ENCODE results near the gene SELP.

SELP gene

DNA sequence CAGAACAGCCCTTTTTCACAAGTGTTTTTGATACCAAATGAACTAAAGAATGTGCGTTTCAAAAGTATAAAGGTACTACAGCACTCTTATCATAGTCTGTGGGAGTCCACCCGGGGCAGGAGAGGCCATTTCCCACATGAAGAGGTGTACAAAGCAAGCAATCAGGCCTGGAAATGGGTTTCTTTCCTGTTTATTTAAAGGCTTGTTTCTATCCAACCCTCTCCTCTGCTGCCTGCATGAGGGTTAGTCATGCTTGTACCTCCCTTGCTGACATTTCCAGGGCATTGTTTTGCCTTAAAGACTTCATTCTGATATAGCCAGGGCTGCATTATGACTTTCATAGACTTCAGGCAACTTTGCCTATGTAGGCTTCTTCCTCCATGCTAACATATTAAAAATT, 11.6 kb downstream of the SELP start:
- no peak for DNase-seq

DNA sequence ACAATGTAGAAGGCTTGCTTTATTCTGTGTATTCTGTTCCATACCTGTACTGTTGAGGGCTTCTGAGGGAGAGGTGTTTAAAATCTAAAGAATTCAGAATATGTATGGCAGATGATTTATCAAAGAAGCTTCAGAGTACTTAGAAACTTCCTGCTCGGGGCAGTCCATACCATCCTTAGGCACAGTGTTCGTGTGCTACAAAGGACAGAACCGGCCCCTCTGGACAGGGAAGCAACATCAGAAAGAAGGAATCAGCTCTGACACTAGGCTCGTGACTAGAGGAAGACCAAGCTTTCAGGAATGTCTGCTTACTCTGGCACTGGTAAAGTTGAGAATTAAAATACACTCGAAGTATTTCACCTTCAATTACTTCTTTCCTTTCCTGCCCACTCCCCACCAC, 14.1 kb downstream of the SELP start:
- no peak for DNase-seq

- no peak for DNase-seq
Measured at GRCh38 chr1:169610858-169611257, 19.1 kb downstream of the SELP start.

GRCh38 chr1:169610108-169610507, 19.8 kb downstream of the SELP start:
- DNase-seq, result no peak

DNA sequence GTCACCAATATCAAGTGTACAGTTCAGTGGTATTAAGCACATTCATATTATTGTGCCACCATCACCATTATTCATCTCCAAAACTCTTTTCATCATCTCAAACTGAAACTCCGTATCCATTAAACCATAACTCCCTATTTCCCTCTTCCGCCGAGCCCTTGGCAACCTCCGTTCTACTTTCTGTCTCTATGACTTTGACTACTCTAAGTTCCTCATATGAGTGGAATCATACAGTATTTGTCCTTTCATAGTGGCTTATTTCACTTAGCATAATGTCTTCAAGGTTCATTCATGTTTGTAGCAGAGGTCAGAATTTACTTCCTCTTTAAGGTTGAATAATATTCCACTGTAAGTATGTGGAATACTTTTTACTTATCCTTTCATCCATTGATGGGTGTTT, 21.7 kb downstream of the SELP start:
- DNase-seq, result no peak

DNA sequence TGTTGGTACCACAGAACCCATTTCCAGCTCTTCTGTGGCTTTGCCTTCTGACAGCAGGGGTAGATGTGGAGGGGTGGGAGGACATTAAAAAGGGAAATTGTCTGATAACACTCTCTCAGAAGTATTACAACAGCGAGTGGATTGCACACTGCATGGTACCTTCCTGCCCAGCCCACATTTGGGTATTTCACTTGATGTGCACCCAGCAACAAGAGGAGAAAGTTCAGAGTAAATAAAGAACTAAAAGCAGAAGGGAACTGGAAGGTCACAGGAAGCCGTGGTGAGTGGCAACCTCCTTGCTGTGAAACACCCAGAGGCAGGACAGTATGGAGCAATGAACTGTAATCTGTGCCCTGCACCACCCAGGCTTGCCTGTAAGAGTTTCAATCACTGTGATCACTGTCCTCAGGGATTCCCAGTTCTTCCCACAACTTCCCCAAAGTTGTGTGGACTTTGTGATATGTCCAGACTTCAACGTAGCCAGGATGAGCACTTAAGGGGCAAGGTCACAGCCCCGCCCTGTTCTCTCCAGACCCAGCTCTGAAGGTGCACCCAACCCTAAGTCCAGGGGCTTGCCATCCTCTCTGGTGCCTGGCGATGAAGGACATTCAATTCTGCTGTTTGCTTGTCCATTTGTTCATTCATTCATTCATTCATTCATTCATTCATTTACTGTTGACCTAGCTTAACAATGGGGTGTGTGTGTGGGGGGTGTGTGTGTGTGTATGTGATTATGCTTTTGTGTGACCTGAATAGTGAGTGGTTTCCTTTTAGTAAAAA, 25.0 kb downstream of the SELP start:
- DNase-seq, result no peak

DNA sequence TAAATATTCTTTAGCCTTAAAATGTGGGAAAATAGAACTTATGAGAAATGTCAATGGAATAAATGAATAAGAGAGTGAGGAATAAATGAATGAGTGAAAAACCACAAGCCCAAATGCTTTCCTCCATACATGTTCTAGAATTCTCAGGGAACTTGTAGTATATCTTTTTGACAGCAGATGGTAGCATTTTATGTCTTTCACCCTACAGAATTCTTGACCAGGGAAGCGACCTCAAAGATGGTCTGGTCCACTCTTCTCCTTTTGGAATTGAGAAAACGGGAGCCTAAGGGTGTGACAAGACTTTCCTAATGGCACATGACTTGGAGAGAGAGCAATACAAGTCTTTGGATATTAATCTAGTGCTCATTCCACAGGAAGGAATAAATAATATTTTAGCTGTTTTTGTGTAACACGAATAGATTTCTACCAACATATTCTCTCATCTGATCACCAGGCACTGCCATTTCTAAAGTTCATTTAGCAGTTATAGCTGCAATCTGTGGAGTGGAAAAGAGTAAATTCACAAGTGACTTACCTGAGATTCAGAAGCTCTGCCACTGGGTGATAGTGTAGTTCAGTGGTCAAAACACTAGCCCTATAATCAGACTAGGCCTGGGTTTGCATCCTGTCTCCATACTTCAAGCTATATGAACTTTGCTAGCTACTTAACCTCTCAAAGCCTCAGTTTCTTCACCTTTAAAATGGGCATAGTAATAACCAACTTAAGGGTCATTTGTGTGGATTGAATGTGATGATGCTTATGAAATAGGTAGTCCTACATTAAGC, 28.6 kb downstream of the SELP start:
- no peak for DNase-seq

- DNase-seq, result no peak
Measured at GRCh38 chr1:169595764-169596711, 33.9 kb downstream of the SELP start.

GRCh38 chr1:169594391-169594790, 35.5 kb downstream of the SELP start:
- DNase-seq, result no peak

DNA sequence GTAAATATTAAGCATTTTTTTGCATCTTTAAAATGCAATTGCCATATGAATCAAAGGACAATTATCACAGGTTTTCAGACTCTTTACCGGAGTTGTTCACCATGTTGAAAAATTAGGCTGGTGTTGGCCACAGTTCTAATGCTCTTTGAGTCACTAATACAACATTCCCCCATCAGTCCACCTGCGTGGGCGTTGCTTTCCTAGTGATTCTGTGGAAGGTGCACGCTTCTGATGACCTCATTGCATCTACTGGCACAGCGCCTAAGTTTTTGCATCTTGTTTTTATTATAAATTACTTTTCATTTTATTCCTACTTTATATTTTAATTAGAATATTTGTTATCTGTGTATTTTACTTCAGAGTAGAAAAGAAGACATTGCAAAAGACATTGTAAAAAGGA, 39.0 kb downstream of the SELP start:
- no peak for DNase-seq

- DNase-seq, result no peak
Measured at GRCh38 chr1:169588785-169589485, 41.0 kb downstream of the SELP start.

DNA sequence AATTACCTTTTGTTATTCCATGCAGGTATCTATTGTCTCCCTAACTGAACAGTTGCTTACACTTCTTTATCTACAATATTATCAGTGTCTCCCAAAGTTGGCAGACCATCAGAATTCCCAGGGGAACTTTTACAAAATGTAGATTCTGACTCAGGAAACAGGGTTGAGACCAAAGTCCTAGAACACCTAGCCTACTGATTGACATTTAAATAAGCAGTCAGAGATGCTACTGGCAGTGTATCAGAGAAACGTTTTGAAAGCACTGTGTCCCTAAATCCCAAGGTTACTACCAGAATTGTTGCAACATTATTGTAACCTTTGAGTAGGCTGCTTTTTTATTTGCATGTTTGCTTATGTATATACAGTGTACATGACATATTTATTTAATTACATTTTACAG, 41.8 kb downstream of the SELP start:
- DNase-seq, result no peak

DNA sequence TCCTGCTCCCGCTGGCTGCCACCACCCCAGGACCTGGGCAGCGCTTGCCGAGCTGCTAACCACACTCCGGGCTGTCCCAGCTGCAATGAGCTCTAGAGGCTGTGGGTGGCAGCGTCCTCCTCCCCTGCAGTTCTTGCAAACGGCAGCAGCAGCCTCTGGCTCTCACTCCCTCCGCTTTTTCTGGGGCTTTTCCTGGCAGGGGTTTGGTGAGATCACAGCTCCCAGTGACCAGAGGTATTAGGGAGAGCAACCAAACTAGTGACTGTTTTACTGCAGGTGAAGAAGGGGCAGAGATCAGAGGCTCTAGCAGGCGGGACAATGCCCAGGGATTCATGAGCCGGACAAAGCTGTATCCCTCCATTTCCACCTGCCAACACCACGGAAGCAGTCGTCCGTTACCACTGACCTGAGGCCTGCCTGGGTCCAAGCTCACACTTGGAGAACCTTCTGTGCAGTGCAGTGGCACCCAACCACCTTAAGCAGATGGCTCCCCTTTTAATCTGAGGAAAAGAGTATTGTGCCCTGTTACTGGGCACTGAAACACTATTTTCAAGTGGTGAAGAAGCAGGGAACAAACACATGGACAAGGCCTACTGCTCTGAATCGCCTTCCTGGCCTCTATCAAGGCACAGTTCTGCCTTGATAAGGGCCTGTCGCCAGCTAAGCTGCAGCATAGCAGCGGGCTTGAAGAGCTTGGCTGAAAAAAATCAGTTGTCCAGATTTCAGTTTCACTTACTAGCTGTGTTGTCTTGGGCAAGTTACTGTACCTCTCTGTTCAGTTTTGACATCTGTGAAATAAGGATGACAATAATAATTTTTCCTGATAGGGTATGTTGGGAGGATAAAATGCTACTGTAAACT, 43.3 kb downstream of the SELP start, which contains the start of gene F5:
Gene F5 (minus strand): TSS at position 87 of the 861 bp plus-strand sequence. CDS start 95 bp downstream, outside the sequence.
- peak; percentile 14 for DNase-seq

DNA sequence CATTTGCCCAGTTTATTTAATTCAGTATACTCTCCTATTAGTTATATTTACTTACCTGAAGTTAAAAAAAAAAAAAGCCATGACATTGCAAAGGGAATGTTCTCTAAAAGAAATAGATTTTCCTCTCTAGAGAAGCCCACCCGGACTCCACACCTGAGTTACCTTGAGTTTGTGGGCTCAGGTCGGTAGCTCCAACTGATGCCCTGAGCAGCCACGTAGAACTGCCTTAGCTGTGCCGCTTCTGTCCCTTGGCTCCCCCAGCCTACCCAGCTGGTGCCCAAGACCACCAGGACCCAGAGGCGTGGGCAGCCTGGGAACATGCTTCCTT, 43.9 kb downstream of the SELP start:
- DNase-seq, result no peak

DNA sequence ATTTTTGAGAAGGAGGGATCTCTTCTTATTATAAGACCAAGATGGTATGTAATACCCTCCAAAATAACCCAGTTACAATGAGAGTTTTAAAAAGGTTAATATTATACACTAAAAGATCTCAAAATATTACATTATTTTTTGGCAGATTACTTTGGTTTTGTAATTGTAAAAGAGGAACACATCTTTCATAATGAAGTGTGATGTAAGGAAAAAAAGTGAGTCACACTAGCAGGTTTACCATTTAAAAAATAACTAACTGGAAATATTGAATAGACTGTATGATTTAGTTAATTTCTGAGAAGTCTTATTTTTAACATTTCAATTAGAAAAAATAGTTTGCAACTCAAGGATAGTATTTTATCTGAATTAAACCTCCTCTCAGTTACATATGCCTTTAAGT, 44.7 kb downstream of the SELP start:
- DNase-seq, result no peak

- no peak for DNase-seq
Measured at GRCh38 chr1:169584483-169585144, 45.3 kb downstream of the SELP start.

DNA sequence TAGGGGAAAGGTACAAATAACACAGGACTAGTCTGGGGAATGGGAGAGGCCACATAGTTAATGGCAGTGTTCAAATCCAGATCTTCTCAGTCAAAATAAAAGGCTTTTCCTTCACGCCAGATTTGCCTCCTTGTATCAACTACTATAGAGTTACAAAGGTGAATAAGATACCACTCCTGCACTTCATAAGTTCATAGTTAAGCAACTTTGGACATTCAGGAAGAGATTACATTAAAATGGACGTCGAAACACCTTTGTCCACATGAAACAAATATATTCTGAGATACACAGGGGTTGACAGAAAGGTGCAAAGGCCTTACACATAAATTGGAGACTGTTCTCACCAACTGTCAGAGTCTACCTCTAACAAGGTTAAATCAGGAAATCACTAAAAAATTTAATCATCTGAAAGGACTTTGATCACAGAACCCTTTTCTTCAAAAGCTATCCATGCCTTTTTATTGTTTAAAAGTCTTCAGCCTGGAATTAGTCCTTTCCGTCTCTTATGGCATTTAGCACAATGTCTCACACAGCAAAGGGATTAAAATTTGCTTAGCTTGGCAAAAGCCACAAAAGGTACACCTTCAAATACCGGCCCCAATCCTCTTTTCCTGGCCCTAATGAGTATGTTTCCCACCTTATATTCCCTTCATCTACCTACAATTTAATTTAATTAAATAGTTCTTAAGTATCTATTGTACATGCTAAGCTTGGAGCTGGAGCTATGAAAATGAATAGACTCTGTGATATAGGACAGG, 51.8 kb downstream of the SELP start:
- no peak for DNase-seq

DNA sequence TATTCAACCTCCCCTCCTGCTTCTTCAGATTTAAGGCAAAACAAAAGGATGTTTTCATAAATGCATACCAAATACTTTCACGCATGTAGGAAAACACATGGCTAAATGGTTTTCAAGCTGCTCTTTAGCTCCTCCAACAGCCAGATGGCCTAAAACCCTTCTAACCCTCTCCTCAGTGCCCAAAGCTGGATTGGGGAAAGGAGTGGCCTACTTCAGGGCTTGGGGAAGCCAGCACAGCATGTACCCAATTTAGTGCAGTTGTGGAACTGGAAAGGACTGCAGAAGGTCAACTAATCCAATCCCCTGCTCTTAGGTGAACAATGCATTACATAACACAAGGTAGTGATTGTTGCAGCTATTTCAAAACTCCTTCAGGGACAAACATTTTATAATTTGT, 53.0 kb downstream of the SELP start:
- no peak for DNase-seq

DNA sequence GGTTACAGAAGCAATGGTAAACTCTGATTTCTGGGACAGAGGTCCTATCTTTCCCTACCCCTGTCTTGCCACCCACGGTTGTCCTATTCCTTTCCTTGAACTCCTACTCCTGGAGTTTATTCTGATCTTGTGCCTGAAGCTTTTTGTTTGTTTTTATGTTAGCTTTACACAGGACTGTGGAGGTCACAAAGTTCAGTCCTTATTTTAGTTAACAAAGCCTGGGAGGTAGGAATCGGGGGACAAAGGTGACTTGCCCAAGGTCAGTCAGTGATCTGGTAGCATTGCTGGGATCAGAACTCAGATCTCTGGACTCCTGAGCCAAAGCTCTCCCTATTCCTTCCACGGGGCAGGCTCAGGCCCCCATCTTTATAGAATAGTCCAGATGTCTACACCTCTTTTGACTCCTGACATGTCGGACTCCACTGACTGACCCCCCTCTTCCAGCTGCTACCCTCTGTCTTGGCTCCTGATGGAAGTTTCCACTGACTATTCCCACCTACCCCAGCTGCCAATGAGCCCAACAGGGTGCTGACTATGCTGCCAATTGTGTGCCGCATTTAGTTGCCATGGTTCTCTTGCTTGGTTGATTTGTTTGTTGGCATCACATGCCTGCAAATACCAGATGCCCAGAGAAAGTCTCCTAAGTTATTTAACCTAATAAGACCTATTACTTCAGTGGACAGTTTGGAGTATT, 53.5 kb downstream of the SELP start:
- no peak for DNase-seq

- DNase-seq, result no peak
Measured at GRCh38 chr1:169574336-169574735, 55.6 kb downstream of the SELP start.
